ENCODE data around the gene MTPN.

DNA sequence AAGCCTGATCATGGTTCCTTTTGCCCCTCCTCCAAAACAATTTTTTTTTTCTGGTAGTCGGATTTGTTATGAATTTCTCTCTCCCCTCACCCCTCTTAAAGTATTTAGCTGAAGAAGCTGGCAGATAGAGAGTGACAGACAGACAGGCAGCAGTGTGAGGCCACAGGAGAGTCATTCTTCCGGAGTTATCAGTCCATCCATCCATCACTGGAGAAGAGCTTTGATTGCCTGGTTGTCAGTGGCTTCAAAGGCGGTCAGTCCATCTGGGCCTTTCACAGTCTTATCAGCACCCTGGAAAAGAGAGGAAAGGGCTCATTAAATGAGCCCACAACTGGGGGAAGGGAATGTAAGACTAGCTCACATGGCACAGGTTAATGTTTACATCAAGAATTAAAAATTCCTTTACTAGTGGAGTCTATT, 47.4 kb downstream of the MTPN start:
- TF ChIP-seq POLR2A (IDR thresholded peaks at IDR 0.05) (no peak), POLR2AphosphoS5 (IDR thresholded peaks at IDR 0.05) (no peak)
- TF ChIP-seq, protein P1, sequence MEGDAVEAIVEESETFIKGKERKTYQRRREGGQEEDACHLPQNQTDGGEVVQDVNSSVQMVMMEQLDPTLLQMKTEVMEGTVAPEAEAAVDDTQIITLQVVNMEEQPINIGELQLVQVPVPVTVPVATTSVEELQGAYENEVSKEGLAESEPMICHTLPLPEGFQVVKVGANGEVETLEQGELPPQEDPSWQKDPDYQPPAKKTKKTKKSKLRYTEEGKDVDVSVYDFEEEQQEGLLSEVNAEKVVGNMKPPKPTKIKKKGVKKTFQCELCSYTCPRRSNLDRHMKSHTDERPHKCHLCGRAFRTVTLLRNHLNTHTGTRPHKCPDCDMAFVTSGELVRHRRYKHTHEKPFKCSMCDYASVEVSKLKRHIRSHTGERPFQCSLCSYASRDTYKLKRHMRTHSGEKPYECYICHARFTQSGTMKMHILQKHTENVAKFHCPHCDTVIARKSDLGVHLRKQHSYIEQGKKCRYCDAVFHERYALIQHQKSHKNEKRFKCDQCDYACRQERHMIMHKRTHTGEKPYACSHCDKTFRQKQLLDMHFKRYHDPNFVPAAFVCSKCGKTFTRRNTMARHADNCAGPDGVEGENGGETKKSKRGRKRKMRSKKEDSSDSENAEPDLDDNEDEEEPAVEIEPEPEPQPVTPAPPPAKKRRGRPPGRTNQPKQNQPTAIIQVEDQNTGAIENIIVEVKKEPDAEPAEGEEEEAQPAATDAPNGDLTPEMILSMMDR (IDR thresholded peaks at IDR 0.05): no peak

All from breast epithelium (tissue), 3 donors.